T-helper 2 cell treated with Interferon-gamma antibody and Interleukin-4, amounts not matched to agents 5 μg/mL and 100 μg/mL, for 36 hours (primary cell): ENCODE data around the gene SIK3.
"Not testable (repeated sequence)": the region's sequence is repeated elsewhere in the genome, so short reads cannot be mapped to it uniquely, and the experiment has no call there.

Experiments used
- DNase-seq: peaks from one replicate; pipeline ENCODE4 v3.0.0; 2021; ENCODE audit warnings: low spot score
- H3K27ac Mint-ChIP-seq: one replicate; pipeline ENCODE4 v1.8.0; 2021; ENCODE audit warnings: mild to moderate bottlenecking, mixed read lengths
- H3K27me3 Mint-ChIP-seq: one replicate; pipeline ENCODE4 v1.8.0; 2021; ENCODE audit warnings: low read depth, mixed read lengths
- H3K36me3 Mint-ChIP-seq: one replicate; pipeline ENCODE4 v1.8.0; 2021; ENCODE audit warnings: low read depth, mixed read lengths
- H3K4me1 Mint-ChIP-seq: one replicate; pipeline ENCODE4 v1.8.0; 2021; ENCODE audit warnings: low read depth, mixed read lengths
- H3K4me3 Mint-ChIP-seq: one replicate; pipeline ENCODE4 v1.8.0; 2022; ENCODE audit warnings: mild to moderate bottlenecking, moderate library complexity, mixed read lengths
- H3K9me3 Mint-ChIP-seq: one replicate; pipeline ENCODE4 v1.8.0; 2021; ENCODE audit warnings: mixed read lengths

SIK3 gene

DNA sequence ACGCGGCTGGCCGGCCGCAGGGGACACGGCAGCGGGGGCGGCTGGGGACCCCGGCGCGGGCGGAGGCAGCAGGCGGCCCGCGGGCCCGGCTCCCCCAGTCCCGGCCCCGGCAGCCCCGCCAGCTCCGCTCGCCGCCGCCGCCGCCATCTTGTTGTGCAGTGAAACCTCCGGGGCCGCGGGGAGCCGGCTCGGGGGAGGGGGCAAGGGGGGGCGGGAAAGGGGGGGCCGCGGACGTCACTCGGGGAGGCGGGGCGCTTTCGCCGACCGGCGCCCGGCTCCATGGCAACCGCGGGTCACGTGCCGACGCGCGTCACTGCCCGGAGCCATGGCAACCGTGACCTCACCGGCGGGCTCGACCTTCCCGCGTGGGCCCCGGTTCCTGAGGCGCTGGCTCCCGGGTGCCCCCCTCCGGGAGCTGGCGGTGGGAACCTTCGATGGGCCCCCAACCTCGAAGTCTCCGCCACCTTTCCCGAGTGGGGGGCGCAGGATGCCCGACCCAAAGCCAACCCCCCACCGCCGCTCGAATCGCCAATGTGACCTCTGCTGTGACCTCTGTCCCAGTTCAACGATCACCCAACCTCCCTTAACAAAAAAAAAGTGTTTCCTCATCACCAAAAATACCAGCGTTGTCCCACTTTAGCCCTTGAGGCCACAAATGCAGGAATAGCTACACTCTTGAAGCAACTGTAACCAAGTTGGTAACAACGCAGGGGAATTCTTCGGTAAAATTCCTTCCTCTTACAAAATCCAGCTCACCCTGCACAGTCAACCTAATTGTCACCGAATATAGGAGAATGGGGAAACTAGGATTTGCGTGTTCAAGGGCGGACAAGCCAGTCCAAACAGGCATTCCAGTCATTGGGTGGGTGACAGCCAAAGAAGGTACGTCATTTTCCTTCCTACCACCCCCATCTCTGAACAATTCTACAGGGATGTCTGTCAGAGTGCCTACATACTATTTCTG, at the start of gene SIK3:
Gene SIK3 (minus strand): TSS at position 160 of the 964 bp plus-strand sequence. CDS start 13 bp downstream, at position 147.
- Mint-ChIP-seq H3K27me3 (peaks cover 5% of the 10 kb centered on the region), H3K36me3 (no peaks in the 10 kb centered on the region), H3K4me3 (peak within 1 kb of the TSS; percentile 92), H3K9me3 (no peaks in the 10 kb centered on the region), H3K4me1 (peaks cover 44% of the 10 kb centered on the region), H3K27ac (peak within 1 kb of the TSS; percentile 92)
- DNase-seq: peak; percentile 91

DNA sequence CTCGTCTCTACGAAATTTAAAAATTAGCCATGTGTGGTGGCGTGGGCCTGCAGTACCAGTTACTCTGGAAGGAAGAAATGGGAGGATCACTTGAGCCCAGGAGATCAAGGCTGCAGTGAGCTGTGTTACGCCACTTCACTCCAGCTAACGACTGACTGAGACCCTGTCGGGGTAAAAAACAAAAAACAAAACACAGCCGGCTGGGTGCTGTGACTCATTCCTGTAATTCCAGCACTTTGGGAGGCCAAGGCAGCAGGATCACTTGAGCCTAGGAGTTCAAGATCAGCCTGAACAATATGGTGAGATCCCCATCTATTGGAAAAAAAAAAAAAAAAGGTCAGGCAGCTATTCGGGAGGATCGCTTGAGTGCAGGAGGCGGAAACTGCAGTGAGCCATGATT, 48.3 kb upstream of the SIK3 start:
- Mint-ChIP-seq H3K36me3 (peaks cover 29% of the 10 kb centered on the region), H3K27ac (no peak overlapping the region), H3K27me3 (peaks cover 3% of the 10 kb centered on the region), H3K9me3 (no peaks in the 10 kb centered on the region), H3K4me3 (peak overlapping the region; percentile 96), H3K4me1 (peaks cover 27% of the 10 kb centered on the region)
- no peak for DNase-seq

DNA sequence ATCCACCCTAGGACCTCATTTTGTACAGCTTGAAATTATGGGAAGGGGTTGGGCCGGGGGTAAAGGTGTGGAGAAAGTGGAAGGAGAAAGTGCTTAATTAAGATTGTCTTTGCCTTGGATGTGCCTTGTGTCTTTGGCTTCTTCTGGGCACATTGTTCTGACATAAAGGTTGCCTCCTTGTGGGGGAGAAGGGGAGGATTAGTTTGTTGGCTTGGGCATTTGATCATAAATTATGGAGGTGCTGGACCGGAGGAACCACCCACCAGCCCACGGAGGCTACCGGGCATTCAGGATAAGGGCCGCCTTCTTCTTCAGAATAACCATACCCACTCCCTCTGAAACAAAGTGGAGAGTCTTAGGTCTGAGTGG, 47.1 kb upstream of the SIK3 start:
- peaks cover 12% of the 10 kb centered on the region for H3K27me3 Mint-ChIP-seq
- H3K36me3 Mint-ChIP-seq: peaks cover 26% of the 10 kb centered on the region
- H3K4me1 Mint-ChIP-seq: peaks cover 27% of the 10 kb centered on the region
- H3K9me3 Mint-ChIP-seq: no peaks in the 10 kb centered on the region
- DNase-seq: no peak
- peak overlapping the region; percentile 96 for H3K4me3 Mint-ChIP-seq
- peak overlapping the region; percentile 92 for H3K27ac Mint-ChIP-seq

DNA sequence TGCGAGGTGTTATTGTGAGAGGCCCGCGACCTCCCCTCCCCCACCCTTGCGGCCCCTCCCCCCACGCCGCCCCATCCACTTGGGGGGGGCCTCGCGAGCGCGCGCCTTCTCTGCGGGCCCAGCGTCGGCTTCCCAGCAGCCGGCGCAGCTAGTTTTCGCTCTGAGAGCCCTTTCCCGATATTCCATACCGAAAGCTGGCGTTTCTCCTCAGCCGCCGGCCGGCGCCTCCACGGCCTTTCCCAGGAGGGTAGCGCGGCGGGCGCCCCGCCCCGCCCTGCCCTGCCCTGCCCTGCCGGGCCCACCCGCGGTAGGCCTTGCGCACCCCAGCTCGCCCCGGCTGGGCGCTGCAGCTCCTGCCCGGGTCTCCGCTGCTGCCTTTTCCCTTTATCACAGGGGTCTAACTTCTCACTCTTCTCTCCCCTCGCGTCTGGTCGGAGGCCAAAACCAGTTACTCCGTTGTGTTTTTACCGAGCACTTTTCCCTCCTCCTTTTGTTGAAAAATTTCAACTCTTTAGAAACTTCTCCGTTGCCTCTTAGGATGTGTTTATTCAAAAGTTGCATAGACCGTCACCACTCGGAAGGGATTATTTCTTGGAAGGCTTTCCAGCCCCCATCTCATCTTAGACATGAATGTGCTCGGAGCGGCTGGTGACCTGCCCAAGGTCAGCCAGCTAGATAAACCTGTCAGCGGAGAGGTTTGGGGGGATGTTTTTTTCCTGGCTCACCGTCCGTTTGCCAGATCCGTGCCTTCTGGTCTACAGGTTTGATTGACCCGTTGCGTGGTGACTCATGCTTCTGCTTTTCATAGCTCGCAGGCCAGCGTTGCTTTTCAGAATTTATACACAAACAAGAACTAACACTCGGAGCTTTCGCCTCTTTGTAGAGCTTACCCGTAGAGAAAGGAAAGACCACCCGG, 46.5 kb upstream of the SIK3 start:
- no peaks in the 10 kb centered on the region for H3K9me3 Mint-ChIP-seq
- DNase-seq: peak; percentile 24
- H3K36me3 Mint-ChIP-seq: peaks cover 25% of the 10 kb centered on the region
- H3K27ac Mint-ChIP-seq: peak overlapping the region; percentile 92
- H3K27me3 Mint-ChIP-seq: peaks cover 18% of the 10 kb centered on the region
- H3K4me1 Mint-ChIP-seq: peaks cover 27% of the 10 kb centered on the region
- H3K4me3 Mint-ChIP-seq: peak overlapping the region; percentile 96

DNA sequence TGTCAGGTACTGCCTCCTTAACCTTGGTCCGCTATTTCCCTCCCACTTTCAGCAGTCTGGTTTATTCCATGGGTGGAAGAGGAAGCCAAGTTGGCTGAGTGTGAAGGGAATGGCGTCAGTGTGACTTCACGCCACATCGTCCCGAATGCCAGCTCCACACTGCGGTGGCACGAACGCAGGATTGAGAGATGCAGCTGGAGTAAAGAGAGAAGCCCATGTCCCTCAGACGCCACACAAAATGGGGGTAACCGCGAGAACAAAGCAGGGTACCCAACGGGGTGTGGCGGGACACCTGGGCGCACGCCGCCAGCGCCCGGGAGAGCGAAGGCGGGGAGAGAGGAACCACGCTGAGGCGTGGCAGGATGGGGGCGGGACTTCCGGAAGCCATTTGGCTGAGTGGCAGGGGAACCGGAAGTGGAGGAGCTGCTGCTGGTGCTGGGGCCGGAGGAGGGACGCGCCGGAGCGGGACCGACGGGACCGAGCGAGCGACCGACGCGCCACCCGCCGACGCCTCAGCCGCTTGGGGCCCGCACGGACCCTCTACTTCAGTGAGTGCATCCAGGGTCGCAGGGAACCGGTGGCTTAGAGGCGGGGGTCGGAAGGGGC, 45.7 kb upstream of the SIK3 start, which contains the start of gene PAFAH1B2:
Gene PAFAH1B2 (plus strand): TSS at position 417 of the 606 bp plus-strand sequence. CDS start 8,161 bp downstream, outside the sequence.
- H3K36me3 Mint-ChIP-seq: peaks cover 23% of the 10 kb centered on the region
- peaks cover 27% of the 10 kb centered on the region for H3K4me1 Mint-ChIP-seq
- no peaks in the 10 kb centered on the region for H3K9me3 Mint-ChIP-seq
- peak within 1 kb of the TSS; percentile 96 for H3K4me3 Mint-ChIP-seq
- H3K27ac Mint-ChIP-seq: peak within 1 kb of the TSS; percentile 93
- DNase-seq: peak; percentile 94
- peaks cover 19% of the 10 kb centered on the region for H3K27me3 Mint-ChIP-seq

DNA sequence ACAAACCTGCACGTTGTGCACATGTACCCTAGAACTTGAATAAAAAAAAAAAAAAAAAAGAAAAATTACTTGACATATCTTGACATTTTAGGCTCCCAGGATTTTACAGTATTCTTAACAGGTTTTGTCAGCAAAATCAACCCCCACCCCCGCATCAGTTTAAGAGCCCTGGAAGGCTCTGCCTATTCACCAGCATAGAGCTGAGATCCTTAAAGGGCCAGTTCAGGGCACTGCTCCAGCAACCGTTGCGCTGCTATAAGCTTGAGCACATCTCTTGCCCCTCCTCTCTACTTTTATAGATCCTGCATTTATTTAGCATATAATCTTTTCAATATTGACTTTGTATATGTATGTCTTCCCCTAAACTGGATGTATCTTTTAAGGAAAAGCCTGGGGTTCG, 45.2 kb upstream of the SIK3 start:
- peaks cover 27% of the 10 kb centered on the region for H3K4me1 Mint-ChIP-seq
- H3K27ac Mint-ChIP-seq: peak overlapping the region; percentile 93
- peaks cover 22% of the 10 kb centered on the region for H3K36me3 Mint-ChIP-seq
- no peaks in the 10 kb centered on the region for H3K9me3 Mint-ChIP-seq
- H3K4me3 Mint-ChIP-seq: peak overlapping the region; percentile 96
- H3K27me3 Mint-ChIP-seq: peaks cover 19% of the 10 kb centered on the region
- peak; percentile 10 for DNase-seq

DNA sequence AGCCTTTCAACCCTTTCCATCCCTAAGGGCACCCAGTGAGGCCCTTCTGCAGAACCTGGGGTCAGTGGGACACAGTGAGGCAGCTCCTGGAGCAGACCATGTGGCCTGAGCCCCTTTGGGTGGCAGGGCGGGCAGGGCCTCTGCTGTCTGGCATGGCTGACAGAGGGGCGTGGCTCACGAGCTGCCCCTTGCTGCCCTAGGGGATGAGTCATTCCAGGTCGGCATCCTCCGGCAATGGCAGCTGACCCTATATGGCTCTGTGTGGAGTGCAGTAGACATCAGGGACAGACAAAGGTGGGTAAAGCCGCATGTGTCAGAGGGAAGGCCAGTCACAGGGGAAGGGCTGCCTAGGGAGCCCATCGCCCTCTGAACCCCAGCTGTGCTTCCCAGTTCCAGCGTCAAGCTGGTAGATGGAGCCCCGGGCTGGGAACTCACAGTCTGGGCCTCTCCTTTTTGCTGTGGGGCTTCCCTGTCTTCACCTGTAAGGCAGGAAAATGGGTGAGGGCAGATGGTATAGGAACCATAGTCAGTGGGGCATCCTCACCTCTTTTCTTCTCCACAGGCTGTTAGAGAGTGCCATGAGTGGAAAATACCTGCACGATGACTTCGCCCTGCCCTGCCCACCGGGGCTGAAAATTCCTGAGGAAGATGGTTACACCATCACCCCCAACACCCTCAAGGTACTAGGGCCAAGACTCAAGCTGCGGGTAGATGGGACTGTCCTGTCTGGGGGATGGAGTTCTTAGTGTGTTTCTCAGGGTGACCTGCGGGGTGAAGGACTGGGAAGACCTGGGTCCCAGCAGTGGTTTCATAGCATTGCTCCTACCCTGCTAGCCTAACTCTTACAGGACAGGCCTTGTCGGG, 39.2 kb upstream of the SIK3 start:
- not testable (repeated sequence) for H3K9me3 Mint-ChIP-seq, H3K27ac Mint-ChIP-seq, H3K4me3 Mint-ChIP-seq, H3K36me3 Mint-ChIP-seq, H3K4me1 Mint-ChIP-seq, DNase-seq
- H3K27me3 Mint-ChIP-seq: peaks cover 19% of the 10 kb centered on the region

DNA sequence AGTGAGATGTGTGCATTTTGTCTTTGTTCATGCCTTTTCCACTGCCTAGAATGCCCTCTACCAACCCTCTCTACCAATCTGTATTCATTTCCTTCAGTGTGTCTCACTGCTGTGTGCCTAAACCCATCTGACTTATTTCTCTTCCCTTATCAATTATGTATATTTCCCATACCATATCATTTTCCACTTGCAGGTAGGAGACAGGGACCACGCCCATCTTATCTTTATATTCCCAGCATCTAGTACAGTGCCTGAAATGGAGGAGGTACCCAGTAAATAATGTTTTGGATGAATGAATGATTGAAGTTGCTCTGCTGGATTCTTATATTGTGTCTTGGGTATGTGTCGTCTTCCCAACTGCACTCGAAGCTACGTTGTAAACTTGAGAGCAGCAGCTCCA, 36.8 kb upstream of the SIK3 start:
- not testable (repeated sequence) for H3K36me3 Mint-ChIP-seq, H3K4me3 Mint-ChIP-seq, H3K4me1 Mint-ChIP-seq, H3K9me3 Mint-ChIP-seq, H3K27me3 Mint-ChIP-seq, H3K27ac Mint-ChIP-seq, DNase-seq

DNA sequence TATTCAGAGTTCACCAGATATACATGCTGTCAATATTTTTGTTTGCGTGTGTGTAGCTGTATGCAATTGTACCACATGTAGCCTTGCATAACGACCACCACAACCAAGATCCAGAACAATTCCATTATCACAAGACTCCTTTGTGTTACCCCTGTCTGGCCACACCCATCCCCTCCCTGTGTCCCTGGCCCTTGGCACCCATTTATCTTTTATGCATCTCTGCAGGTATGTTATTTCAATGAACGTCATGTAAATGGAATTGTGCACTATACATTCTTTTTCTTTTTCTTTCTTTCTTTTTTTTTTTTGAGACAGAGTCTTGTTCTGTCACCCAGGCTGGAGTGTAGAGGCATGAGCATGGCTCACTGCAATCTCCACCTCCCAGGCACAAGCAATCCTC, 36.2 kb upstream of the SIK3 start:
- H3K27me3 Mint-ChIP-seq: no peaks in the 10 kb centered on the region
- H3K4me1 Mint-ChIP-seq: no peaks in the 10 kb centered on the region
- H3K27ac Mint-ChIP-seq: no peak overlapping the region
- H3K36me3 Mint-ChIP-seq: no peaks in the 10 kb centered on the region
- H3K4me3 Mint-ChIP-seq: no peak overlapping the region
- no peaks in the 10 kb centered on the region for H3K9me3 Mint-ChIP-seq
- no peak for DNase-seq

DNA sequence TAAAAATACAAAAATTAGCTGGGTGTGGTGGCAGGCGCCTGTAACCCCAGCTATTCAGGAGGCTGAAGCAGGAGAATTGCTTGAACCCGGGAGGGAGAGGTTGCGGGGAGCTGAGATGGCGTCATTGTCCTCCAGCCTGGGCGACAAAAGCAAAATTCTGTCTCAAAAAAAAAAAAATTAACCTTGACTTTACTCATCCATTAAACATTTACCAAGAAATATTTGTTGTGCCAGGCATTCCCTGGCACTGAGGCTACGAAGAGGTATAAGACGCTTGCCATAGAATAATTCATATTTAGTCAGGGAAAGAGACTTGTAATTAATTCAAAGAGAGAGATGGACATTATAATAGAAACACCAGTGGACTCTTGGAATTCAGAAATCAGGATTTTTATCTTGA, 32.7 kb upstream of the SIK3 start:
- no peak for DNase-seq
- peaks cover 4% of the 10 kb centered on the region for H3K4me1 Mint-ChIP-seq
- no peak overlapping the region for H3K27ac Mint-ChIP-seq
- no peaks in the 10 kb centered on the region for H3K36me3 Mint-ChIP-seq
- peaks cover 12% of the 10 kb centered on the region for H3K27me3 Mint-ChIP-seq
- no peak overlapping the region for H3K4me3 Mint-ChIP-seq
- H3K9me3 Mint-ChIP-seq: no peaks in the 10 kb centered on the region

DNA sequence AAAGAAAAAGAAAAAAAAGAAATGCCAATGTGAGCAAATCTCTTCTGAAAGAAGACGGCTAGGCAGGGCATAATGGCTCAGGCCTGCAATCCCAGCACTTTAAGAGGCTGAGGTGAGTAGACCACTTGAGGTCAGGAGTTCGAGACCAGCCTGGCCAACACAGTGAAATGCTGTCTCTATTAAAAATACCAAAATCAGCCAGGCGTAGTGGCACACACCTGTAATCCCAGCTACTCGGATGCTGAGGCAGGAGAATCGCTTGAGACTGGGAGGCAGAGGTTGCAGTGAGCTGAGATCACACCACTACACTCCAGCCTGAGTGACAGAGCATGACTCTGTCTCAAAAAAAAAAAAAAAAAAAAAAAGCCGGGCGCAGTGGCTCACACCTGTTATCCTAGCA, 32.2 kb upstream of the SIK3 start:
- H3K27me3 Mint-ChIP-seq: peaks cover 12% of the 10 kb centered on the region
- H3K9me3 Mint-ChIP-seq, H3K4me3 Mint-ChIP-seq, H3K36me3 Mint-ChIP-seq, DNase-seq, H3K4me1 Mint-ChIP-seq, H3K27ac Mint-ChIP-seq: not testable (repeated sequence)

DNA sequence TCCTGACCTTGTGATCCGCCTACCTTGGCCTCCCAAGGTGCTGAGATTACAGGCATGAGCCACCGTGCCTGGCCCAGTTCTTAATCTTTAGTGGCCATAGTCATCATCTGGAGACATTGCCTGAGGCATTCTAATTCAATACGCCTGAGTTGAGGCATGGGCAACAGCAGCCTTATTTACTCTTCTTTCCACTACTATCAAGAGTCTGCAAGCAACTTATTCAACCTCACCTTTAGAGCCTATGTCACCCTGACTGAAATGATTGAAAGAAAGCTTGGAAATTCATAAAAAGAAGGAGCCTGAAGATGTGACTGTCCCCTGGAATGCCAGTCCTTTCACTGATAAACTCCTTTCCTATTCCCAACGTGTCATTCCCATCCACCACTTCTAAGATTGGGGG, 30.1 kb upstream of the SIK3 start:
- peaks cover 4% of the 10 kb centered on the region for H3K4me1 Mint-ChIP-seq
- H3K27ac Mint-ChIP-seq: no peak overlapping the region
- H3K36me3 Mint-ChIP-seq: no peaks in the 10 kb centered on the region
- no peak overlapping the region for H3K4me3 Mint-ChIP-seq
- no peaks in the 10 kb centered on the region for H3K9me3 Mint-ChIP-seq
- DNase-seq: no peak
- peaks cover 19% of the 10 kb centered on the region for H3K27me3 Mint-ChIP-seq
